GM12875 (cell line): ENCODE results near the gene PSMF1.
A peak's percentile ranks its signal among the peaks of the same experiment; 100 is the strongest.

Experiments used
- H3K4me3 ChIP-seq: one replicate; pipeline ENCODE4 v1.5.1; 2011; ENCODE audit warnings: low read depth, low read length, control low read depth
- TF ChIP-seq, protein P1 (sequence below): IDR thresholded peaks from 2 replicates; pipeline ENCODE4 v1.5.1; 2011; ENCODE audit warnings: low read depth, mild to moderate bottlenecking, control low read depth, inconsistent platforms, low read length, moderate library complexity, borderline replicate concordance; ENCODE audit not compliant: insufficient read depth

Gene PSMF1

DNA sequence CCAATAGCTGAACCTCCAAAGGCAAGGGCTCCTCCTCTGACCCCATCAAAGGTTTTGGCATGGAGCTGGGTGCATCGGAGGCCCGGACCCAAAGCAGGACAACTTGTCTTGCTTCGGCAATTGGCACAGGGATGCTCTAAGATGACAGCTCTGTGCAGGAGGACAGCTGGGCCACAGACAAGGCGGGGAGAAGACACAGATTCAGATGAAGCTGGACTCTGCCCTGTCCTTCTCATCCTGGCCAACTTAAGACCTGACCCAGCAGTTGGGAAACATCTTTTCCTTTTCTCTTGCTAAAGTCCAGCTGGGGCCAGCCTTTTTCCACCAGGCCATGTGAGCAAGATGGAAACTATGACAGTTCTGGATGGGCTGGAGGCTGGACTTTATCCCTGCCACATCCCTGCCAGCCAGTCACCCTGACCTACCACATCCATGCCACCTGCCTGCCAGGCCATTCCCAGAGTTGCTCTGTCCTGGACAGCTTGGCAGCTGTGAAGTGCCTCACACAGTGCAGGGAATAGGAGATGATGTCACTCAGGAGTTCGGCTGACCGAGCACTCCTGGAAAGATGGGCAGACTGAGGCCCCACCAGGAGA is 12.7 kb upstream of the PSMF1 start:
- TF ChIP-seq, protein P1, sequence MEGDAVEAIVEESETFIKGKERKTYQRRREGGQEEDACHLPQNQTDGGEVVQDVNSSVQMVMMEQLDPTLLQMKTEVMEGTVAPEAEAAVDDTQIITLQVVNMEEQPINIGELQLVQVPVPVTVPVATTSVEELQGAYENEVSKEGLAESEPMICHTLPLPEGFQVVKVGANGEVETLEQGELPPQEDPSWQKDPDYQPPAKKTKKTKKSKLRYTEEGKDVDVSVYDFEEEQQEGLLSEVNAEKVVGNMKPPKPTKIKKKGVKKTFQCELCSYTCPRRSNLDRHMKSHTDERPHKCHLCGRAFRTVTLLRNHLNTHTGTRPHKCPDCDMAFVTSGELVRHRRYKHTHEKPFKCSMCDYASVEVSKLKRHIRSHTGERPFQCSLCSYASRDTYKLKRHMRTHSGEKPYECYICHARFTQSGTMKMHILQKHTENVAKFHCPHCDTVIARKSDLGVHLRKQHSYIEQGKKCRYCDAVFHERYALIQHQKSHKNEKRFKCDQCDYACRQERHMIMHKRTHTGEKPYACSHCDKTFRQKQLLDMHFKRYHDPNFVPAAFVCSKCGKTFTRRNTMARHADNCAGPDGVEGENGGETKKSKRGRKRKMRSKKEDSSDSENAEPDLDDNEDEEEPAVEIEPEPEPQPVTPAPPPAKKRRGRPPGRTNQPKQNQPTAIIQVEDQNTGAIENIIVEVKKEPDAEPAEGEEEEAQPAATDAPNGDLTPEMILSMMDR = no peak
- no peak overlapping the region for H3K4me3 ChIP-seq

DNA sequence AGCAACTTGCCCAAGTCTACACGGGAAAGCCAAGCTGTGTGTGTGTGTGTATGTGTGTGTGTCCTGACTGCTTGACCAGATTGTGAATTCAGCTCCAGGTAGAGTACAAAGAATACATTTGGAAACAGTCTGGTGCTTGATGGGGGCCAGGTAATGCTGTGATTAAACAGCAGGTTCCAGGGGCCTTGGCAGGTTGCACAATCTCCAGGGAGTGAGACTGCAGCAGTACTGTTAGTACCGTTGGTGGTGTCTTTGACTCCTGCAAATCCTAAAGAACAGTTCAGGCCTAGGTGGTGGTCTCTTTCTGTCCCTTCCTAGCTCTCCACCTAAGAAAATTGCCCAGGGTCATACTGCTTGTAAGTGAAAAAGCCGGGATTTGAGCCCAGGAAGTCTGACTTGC is 11.2 kb upstream of the PSMF1 start:
- no peak overlapping the region for H3K4me3 ChIP-seq
- TF ChIP-seq, protein P1 = no peak

DNA sequence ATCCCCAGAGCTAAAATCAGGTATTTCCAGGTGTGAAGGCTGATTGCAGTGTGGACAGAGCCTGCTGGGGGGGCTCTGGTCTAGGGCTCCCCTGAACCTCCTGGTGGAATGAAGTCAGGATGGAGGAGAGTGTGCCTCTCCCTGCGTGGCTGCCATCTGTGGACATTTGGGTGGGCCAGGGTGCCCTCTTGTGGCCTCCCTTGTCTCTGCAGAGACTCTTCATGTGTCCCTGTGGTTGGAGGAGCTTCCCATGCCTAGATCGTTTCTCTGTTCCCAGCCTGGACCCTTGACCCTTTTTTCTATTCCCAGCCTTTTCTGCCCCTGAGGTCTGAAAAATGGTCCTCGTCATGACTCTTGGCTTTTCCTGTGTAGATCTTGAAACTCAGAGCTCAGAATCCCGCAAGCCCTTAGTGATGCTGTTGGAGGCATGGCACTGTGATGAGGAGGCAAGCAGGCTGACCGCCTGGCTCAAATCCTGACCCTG is 9.9 kb upstream of the PSMF1 start:
- H3K4me3 ChIP-seq = no peak overlapping the region
- TF ChIP-seq, protein P1 = peak; percentile 91

DNA sequence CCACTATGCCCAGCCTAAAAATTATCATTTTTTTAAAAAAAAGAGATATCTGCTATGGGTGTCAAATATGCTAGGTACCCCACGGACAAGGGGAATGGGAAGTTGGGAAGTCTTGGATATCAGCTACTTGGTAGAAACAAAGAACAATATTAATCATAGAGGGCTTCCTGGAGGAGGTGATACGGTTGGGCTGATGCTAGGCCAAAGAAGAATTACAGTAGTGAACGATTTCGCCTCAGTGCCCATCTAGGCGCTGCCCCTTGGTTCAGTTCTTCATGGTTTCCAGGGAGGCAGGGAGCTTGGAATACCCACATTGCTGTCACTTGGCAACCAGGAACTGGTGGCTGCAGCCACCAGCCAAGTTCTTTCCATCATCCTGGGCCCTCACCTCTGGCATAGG is 5.5 kb upstream of the PSMF1 start:
- TF ChIP-seq, protein P1 = no peak
- H3K4me3 ChIP-seq = no peak overlapping the region

DNA sequence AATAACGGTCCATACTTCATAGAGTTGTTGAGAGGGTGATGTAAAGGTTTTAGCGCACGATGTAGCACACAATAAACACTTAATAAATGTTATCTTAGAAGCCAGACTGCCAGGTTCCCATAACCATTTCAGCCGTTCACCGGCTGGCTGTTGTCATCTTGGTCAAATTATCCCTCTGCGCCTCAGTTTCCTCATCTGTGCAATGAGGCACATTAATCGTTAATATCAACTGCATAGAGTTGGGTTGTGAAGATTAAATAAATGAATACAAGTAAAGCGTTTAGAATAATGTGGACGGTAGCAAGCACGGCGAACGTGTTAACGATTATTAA is 432 bp upstream of the PSMF1 start:
- TF ChIP-seq, protein P1 = no peak

DNA sequence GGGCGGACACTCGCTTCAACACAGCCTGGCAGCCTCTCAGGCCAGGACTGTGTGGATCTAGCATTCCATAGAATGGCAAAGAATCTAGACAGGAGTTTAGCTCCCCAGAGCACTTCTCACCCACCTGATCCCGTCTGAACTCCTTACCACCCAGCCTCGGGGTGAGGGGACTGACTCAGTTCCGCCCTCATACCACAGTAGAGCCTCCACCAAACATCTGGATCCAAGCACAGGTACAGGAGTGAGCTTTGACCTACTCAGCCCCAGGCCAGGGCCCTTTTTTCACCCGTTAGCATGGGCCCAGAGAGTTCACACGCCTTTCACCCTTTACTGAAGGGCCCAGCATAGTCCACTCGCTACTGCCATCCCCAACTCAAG is 715 bp downstream of the PSMF1 start:
- H3K4me3 ChIP-seq = peak overlapping the region; percentile 84
- TF ChIP-seq, protein P1 = no peak

More for the DNA sequence above, 432 bp upstream of the PSMF1 start:
- peak overlapping the region; percentile 84 for H3K4me3 ChIP-seq

DNA sequence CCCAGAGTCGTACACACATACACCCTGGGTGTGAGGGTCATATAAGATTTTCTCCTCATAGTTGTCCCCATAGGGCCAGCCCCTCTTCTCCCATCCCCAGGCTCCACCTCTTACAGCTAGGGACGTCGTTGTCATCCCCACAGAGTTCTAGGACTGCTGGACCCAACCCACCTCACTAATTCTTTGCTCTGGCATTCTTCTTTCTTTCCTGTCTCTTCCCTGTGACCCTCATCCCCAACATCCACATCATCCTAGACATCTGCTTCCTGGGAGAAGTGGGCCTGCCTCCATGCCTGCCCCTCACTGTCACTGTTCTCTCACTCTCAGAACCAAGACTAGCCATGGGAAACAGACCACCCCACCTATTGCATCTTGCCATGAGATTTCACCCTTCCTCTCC is 1.1 kb downstream of the PSMF1 start:
- TF ChIP-seq, protein P1 = no peak
- H3K4me3 ChIP-seq = peak overlapping the region; percentile 84
